Inflammatory macrophage treated with lipopolysaccharide for 1 hour (primary cell): ENCODE results near the gene RSKR.
"Not testable (repeated sequence)": the region's sequence is repeated elsewhere in the genome, so short reads cannot be mapped to it uniquely, and the experiment has no call there.

Source experiments
- DNase-seq, 2 donors: peaks; one replicate each; pipeline ENCODE4 v3.0.0-alpha.2; 2020 to 2022

Gene RSKR

GRCh38 chr17:28576758-28577465 lies 37.1 kb downstream of the RSKR start, which contains the start of gene ALDOC:
Gene ALDOC, minus strand, starts transcription at chr17:28576895. Its CDS starts 1,363 bp downstream, at chr17:28575532.
- DNase-seq, result peak; percentile 93 to 98

- DNase-seq, result not testable (repeated sequence)
Observed at GRCh38 chr17:28576016-28576415, 38.0 kb downstream of the RSKR start.

GRCh38 chr17:28575126-28575795 lies 38.7 kb downstream of the RSKR start:
- no peak for DNase-seq

GRCh38 chr17:28574526-28574925 lies 39.5 kb downstream of the RSKR start:
- DNase-seq, result no peak

GRCh38 chr17:28573966-28574480 lies 40.0 kb downstream of the RSKR start:
- no peak for DNase-seq

GRCh38 chr17:28573521-28573920 lies 40.5 kb downstream of the RSKR start:
- no peak for DNase-seq

GRCh38 chr17:28573040-28573380 lies 41.0 kb downstream of the RSKR start:
- no peak for DNase-seq

- DNase-seq, result no peak
Observed at GRCh38 chr17:28572259-28573039, 41.5 kb downstream of the RSKR start.

GRCh38 chr17:28571361-28572122 lies 42.4 kb downstream of the RSKR start, which contains the start of gene PIGS:
Gene PIGS, minus strand, starts transcription at chr17:28571524. Its CDS starts 28 bp downstream, at chr17:28571496.
- DNase-seq, result peak; percentile 91 to 95

- DNase-seq, result no peak
Observed at GRCh38 chr17:28570716-28571360, 43.1 kb downstream of the RSKR start.

GRCh38 chr17:28569446-28569845 lies 44.5 kb downstream of the RSKR start:
- DNase-seq, result no peak

- peak; percentile 60 to 65 for DNase-seq
Observed at GRCh38 chr17:28567604-28568003, 46.4 kb downstream of the RSKR start.

GRCh38 chr17:28563475-28563874 lies 50.5 kb downstream of the RSKR start:
- DNase-seq, result no peak
